NB4 (cell line): ENCODE measurements around the gene TMEM38B.

Source experiments
- POLR2A ChIP-seq: IDR thresholded peaks from 2 replicates; pipeline ENCODE4 v1.6.1; 2011; ENCODE audit warnings: mild to moderate bottlenecking; ENCODE audit not compliant: insufficient read length; ENCODE audit errors: extremely low read depth
- TF ChIP-seq, protein P1 (sequence below): IDR thresholded peaks from one replicate; pipeline ENCODE4 v1.5.1; 2012; ENCODE audit warnings: low read depth, low read length

DNA sequence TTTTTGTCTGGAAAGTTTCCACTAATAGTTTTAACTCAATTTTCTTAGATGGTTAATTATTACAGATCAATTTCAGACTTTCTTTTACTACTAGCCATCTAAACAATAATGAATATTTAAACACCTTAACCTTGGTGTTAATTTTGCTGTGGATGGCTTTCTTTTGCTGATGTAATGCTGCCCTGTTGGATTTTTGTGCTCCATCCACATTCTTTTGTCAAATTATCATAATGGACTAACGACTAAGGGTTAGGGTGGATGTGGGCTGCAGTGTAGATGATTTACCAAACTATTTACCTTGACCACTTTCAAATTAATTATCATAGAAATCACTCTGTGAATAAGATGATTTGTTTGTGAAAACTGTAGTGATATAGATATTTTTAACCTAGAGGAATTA lies 15.6 kb upstream of the TMEM38B start:
- TF ChIP-seq, protein P1, sequence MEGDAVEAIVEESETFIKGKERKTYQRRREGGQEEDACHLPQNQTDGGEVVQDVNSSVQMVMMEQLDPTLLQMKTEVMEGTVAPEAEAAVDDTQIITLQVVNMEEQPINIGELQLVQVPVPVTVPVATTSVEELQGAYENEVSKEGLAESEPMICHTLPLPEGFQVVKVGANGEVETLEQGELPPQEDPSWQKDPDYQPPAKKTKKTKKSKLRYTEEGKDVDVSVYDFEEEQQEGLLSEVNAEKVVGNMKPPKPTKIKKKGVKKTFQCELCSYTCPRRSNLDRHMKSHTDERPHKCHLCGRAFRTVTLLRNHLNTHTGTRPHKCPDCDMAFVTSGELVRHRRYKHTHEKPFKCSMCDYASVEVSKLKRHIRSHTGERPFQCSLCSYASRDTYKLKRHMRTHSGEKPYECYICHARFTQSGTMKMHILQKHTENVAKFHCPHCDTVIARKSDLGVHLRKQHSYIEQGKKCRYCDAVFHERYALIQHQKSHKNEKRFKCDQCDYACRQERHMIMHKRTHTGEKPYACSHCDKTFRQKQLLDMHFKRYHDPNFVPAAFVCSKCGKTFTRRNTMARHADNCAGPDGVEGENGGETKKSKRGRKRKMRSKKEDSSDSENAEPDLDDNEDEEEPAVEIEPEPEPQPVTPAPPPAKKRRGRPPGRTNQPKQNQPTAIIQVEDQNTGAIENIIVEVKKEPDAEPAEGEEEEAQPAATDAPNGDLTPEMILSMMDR = no peak
- no peak for TF ChIP-seq POLR2A
